Neural cell (in vitro differentiated cells): ENCODE measurements around the gene CCDC83. TPM values are rescaled to one million over a fixed set of nuclear protein-coding genes. Genes with fewer than 3 reads are reported as not detected.

Experiments
- H2AFZ ChIP-seq: fragments of 200-600, 300-800 bp; sonication (generic), shearing (Covaris generic); 2 replicates; pipeline ENCODE4 v1.6.0; 2014; ENCODE audit warnings: low read depth, mild to moderate bottlenecking, antibody characterized with exemption, low read length, moderate library complexity
- H3F3A ChIP-seq: fragments of 200-600 bp; shearing (Covaris generic); 2 replicates; pipeline ENCODE4 v1.6.1; 2016; ENCODE audit warnings: mild to moderate bottlenecking, moderate library complexity, mixed read lengths, antibody characterized with exemption, low read length; ENCODE audit not compliant: insufficient read depth, poor library complexity, severe bottlenecking
- H3K27ac ChIP-seq: fragments of 200-600, 300-800 bp; sonication (generic), shearing (Covaris generic); 2 replicates; pipeline ENCODE4 v1.5.1; 2014; ENCODE audit warnings: mild to moderate bottlenecking, low read length, moderate library complexity
- H3K27me3 ChIP-seq: fragments of 300-800, 200-600 bp; sonication (generic), shearing (Covaris generic); 2 replicates; pipeline ENCODE4 v1.6.0; 2014; ENCODE audit warnings: mild to moderate bottlenecking, low read depth, low read length, moderate library complexity; ENCODE audit not compliant: insufficient read depth
- H3K36me3 ChIP-seq: fragments of 300-800, 200-600 bp; sonication (generic), shearing (Covaris generic); 2 replicates; pipeline ENCODE4 v1.5.1; 2014; ENCODE audit warnings: mild to moderate bottlenecking, antibody characterized with exemption, low read length, moderate library complexity; ENCODE audit not compliant: insufficient read depth
- H3K4me2 ChIP-seq: fragments of 300-800, 200-600 bp; sonication (generic), shearing (Covaris generic); 2 replicates; pipeline ENCODE4 v1.6.0; 2014; ENCODE audit warnings: mild to moderate bottlenecking, low read length
- H3K4me3 ChIP-seq: fragments of 300-800, 200-600 bp; sonication (generic), shearing (Covaris generic); 2 replicates; pipeline ENCODE4 v1.5.1; 2014; ENCODE audit warnings: mild to moderate bottlenecking, low read length, moderate library complexity
- H3K79me2 ChIP-seq: fragments of 200-600 bp; shearing (Covaris generic); replicated peaks from 2 replicates; pipeline ENCODE4 v1.6.0; 2014; ENCODE audit warnings: mild to moderate bottlenecking, low read length, moderate library complexity; ENCODE audit not compliant: insufficient read depth
- H3K9ac ChIP-seq: fragments of 300-800, 200-600 bp; sonication (generic), shearing (Covaris generic); 2 replicates; pipeline ENCODE4 v1.6.1; 2016; ENCODE audit warnings: mild to moderate bottlenecking, low read length, mixed read lengths
- H3K9me2 ChIP-seq: fragments of 200-600 bp; shearing (Covaris generic); 2 replicates; pipeline ENCODE4 v1.6.1; 2016; ENCODE audit warnings: mild to moderate bottlenecking, low read length, mixed read lengths; ENCODE audit not compliant: insufficient read depth
- H3K9me3 ChIP-seq: fragments of 200-600, 300-800 bp; sonication (generic), shearing (Covaris generic); 2 replicates; pipeline ENCODE4 v1.6.1; 2016; ENCODE audit warnings: mild to moderate bottlenecking, mixed run types, low read length, moderate library complexity, mixed read lengths
- H4K20me1 ChIP-seq: fragments of 200-600 bp; shearing (Covaris generic); 2 replicates; pipeline ENCODE4 v1.6.1; 2016; ENCODE audit warnings: mild to moderate bottlenecking, mixed run types; ENCODE audit not compliant: insufficient read depth
- EP300 ChIP-seq: fragments of 450-650 bp; conservative IDR thresholded peaks from 2 replicates; pipeline ENCODE4 v1.6.1; 2014; ENCODE audit warnings: antibody characterized with exemption, mild to moderate bottlenecking, moderate library complexity; ENCODE audit not compliant: poor library complexity, severe bottlenecking
- EZH2 ChIP-seq: fragments of 200-600, 300-800 bp; shearing (Covaris generic), sonication (generic); IDR thresholded peaks from 2 replicates; pipeline ENCODE4 v1.6.1; 2014; ENCODE audit warnings: antibody characterized with exemption, low read length, borderline replicate concordance, mild to moderate bottlenecking; ENCODE audit not compliant: insufficient read depth, poor library complexity, severe bottlenecking
- MXI1 ChIP-seq: fragments of 450-650 bp; conservative IDR thresholded peaks from 2 replicates; pipeline ENCODE4 v1.6.1; 2014; ENCODE audit warnings: antibody characterized with exemption, mild to moderate bottlenecking; ENCODE audit not compliant: poor library complexity, severe bottlenecking
- POLR2AphosphoS5 ChIP-seq: IDR thresholded peaks from 2 replicates; pipeline ENCODE4 v1.6.1; 2012
- RAD21 ChIP-seq: fragments of 450-650 bp; conservative IDR thresholded peaks from 2 replicates; pipeline ENCODE4 v1.6.1; 2014; ENCODE audit warnings: antibody characterized with exemption, mild to moderate bottlenecking, moderate library complexity
- SMC3 ChIP-seq: fragments of 450-650 bp; conservative IDR thresholded peaks from 2 replicates; pipeline ENCODE4 v1.6.1; 2014; ENCODE audit warnings: antibody characterized with exemption, mild to moderate bottlenecking, moderate library complexity; ENCODE audit not compliant: poor library complexity
- TAF1 ChIP-seq: IDR thresholded peaks from 2 replicates; pipeline ENCODE4 v1.6.1; 2012; ENCODE audit warnings: low read depth
- polyA plus RNA-seq: library from polyadenylated mRNA; depleted of rRNA; stranded (reverse); fragments of >200 nt; gene quantifications from 2 replicates; pipeline ENCODE4 v1.2.3, GENCODE V29; 2014
- TF ChIP-seq, protein P1 (sequence below): IDR thresholded peaks from 2 replicates; pipeline ENCODE4 v1.6.1; 2012; ENCODE audit warnings: borderline replicate concordance
- TF ChIP-seq, protein P2 (sequence below): fragments of 450-650 bp; IDR thresholded peaks from 2 replicates; pipeline ENCODE4 v1.5.1; 2014; ENCODE audit warnings: antibody characterized with exemption, mild to moderate bottlenecking, moderate library complexity; ENCODE audit not compliant: poor library complexity, severe bottlenecking

Gene CCDC83
- polyA plus RNA-seq, 1 donor from 2014 or later, result not detected

DNA sequence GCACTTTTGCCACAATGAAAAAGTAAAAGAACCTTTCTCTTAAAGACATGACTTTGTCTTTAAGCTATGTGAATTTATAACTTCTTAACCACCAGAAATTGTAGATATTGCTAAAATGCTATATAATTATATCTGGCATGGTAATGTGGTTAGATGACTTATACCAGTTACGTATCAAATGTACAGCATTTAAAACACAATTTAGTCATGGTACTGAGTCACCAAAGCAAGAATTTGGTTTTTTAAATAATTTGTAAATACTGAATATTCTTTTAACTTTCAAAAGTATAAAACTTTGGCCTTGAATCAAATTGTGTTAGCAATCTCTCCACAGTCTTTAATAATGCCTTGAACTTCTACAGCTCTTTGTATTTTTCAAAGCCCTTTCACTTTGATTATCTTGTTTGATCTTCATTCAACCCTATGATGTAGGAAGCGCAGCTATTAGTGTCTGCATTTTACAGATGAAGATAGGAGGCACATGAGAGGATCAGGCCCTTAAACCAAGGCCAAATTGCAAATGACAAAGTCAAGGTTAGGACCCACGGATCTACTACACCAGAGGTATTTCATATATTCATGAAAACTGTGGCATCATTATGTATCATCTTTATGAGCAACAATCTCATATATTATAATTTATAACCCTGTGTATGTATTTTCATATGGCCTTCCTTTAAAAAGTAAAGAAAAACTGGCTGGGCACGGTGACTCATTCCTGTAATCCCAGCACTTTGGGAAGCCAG is 39.8 kb upstream of the CCDC83 start:
- Histone ChIP-seq H2AFZ (no peak overlapping the region), H3K27ac (no peak overlapping the region), H3K27me3 (peaks cover 16% of the 10 kb centered on the region), H3K9ac (no peak overlapping the region), H3K4me3 (no peak overlapping the region), H4K20me1 (no peaks in the 10 kb centered on the region), H3K9me2 (no peaks in the 10 kb centered on the region), H3K9me3 (no peaks in the 10 kb centered on the region), H3F3A (no peaks in the 10 kb centered on the region), H3K79me2 (no peaks in the 10 kb centered on the region), H3K36me3 (no peaks in the 10 kb centered on the region), H3K4me2 (no peak overlapping the region)
- TF ChIP-seq, protein P1, sequence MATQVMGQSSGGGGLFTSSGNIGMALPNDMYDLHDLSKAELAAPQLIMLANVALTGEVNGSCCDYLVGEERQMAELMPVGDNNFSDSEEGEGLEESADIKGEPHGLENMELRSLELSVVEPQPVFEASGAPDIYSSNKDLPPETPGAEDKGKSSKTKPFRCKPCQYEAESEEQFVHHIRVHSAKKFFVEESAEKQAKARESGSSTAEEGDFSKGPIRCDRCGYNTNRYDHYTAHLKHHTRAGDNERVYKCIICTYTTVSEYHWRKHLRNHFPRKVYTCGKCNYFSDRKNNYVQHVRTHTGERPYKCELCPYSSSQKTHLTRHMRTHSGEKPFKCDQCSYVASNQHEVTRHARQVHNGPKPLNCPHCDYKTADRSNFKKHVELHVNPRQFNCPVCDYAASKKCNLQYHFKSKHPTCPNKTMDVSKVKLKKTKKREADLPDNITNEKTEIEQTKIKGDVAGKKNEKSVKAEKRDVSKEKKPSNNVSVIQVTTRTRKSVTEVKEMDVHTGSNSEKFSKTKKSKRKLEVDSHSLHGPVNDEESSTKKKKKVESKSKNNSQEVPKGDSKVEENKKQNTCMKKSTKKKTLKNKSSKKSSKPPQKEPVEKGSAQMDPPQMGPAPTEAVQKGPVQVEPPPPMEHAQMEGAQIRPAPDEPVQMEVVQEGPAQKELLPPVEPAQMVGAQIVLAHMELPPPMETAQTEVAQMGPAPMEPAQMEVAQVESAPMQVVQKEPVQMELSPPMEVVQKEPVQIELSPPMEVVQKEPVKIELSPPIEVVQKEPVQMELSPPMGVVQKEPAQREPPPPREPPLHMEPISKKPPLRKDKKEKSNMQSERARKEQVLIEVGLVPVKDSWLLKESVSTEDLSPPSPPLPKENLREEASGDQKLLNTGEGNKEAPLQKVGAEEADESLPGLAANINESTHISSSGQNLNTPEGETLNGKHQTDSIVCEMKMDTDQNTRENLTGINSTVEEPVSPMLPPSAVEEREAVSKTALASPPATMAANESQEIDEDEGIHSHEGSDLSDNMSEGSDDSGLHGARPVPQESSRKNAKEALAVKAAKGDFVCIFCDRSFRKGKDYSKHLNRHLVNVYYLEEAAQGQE, result no peak
- TF ChIP-seq RAD21 (no peak), POLR2AphosphoS5 (no peak), EP300 (no peak), MXI1 (no peak), TAF1 (no peak), EZH2 (no peak), SMC3 (no peak)
- TF ChIP-seq, protein P2, sequence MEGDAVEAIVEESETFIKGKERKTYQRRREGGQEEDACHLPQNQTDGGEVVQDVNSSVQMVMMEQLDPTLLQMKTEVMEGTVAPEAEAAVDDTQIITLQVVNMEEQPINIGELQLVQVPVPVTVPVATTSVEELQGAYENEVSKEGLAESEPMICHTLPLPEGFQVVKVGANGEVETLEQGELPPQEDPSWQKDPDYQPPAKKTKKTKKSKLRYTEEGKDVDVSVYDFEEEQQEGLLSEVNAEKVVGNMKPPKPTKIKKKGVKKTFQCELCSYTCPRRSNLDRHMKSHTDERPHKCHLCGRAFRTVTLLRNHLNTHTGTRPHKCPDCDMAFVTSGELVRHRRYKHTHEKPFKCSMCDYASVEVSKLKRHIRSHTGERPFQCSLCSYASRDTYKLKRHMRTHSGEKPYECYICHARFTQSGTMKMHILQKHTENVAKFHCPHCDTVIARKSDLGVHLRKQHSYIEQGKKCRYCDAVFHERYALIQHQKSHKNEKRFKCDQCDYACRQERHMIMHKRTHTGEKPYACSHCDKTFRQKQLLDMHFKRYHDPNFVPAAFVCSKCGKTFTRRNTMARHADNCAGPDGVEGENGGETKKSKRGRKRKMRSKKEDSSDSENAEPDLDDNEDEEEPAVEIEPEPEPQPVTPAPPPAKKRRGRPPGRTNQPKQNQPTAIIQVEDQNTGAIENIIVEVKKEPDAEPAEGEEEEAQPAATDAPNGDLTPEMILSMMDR, result no peak

DNA sequence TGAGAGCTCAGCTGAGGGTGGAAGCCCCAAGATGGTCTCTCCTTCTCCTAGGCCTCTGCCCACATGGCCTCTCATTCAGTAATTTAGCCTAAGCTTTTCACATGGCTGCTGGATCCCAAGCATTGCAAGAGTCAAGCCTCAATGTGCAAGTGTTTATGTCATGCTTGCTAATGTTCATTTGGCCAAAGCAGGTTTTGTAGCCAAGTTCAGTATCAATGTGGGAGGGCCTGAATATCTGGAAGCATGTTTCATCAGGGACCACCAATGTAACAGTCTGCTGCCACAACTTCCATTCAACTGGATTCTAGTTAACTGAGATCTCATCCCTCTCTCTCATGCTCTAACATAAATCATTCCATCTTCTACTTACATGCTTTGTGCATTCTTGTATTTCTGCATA is 35.7 kb upstream of the CCDC83 start:
- TF ChIP-seq, protein P2, result no peak
- TF ChIP-seq TAF1 (no peak), EP300 (no peak), RAD21 (no peak), MXI1 (no peak), POLR2AphosphoS5 (no peak)
- TF ChIP-seq, protein P1, result no peak
- Histone ChIP-seq H3K79me2 (no peaks in the 10 kb centered on the region), H3K36me3 (no peaks in the 10 kb centered on the region), H3K27me3 (no peaks in the 10 kb centered on the region), H3F3A (no peaks in the 10 kb centered on the region), H3K27ac (no peak overlapping the region), H3K9me3 (no peaks in the 10 kb centered on the region), H3K4me3 (no peak overlapping the region), H4K20me1 (no peaks in the 10 kb centered on the region), H2AFZ (no peak overlapping the region), H3K9ac (no peak overlapping the region), H3K4me2 (no peak overlapping the region), H3K9me2 (no peaks in the 10 kb centered on the region)
